SU-DHL-6 (cell line): ENCODE data around the gene ANKRD44.

Source experiments
- EZH2phosphoT487 ChIP-seq: fragments of 200-600 bp; sonication (generic), shearing (Covaris generic); conservative IDR thresholded peaks from 2 replicates; pipeline ENCODE4 v1.6.1; 2018; ENCODE audit warnings: mild to moderate bottlenecking, antibody characterized with exemption, low read length, moderate library complexity, mixed read lengths
- TF ChIP-seq, protein P1 (sequence below): fragments of 200-600 bp; sonication (generic); IDR thresholded peaks from one replicate; pipeline ENCODE4 v1.5.1; 2017; ENCODE audit warnings: antibody characterized with exemption, mild to moderate bottlenecking, low read length, moderate library complexity; ENCODE audit not compliant: insufficient read depth, poor library complexity, severe bottlenecking

- TF ChIP-seq, protein P1, sequence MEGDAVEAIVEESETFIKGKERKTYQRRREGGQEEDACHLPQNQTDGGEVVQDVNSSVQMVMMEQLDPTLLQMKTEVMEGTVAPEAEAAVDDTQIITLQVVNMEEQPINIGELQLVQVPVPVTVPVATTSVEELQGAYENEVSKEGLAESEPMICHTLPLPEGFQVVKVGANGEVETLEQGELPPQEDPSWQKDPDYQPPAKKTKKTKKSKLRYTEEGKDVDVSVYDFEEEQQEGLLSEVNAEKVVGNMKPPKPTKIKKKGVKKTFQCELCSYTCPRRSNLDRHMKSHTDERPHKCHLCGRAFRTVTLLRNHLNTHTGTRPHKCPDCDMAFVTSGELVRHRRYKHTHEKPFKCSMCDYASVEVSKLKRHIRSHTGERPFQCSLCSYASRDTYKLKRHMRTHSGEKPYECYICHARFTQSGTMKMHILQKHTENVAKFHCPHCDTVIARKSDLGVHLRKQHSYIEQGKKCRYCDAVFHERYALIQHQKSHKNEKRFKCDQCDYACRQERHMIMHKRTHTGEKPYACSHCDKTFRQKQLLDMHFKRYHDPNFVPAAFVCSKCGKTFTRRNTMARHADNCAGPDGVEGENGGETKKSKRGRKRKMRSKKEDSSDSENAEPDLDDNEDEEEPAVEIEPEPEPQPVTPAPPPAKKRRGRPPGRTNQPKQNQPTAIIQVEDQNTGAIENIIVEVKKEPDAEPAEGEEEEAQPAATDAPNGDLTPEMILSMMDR: no peak
- no peak for TF ChIP-seq EZH2phosphoT487
Observed at GRCh38 chr2:197207598-197207997, 103.0 kb downstream of the ANKRD44 start.
